Ishikawa (cell line): ENCODE results near the gene CHAF1B.

Experiments used
- CEBPB ChIP-seq: IDR thresholded peaks from 2 replicates; pipeline ENCODE4 v1.6.1; 2012
- CREB1 ChIP-seq: IDR thresholded peaks from 2 replicates; pipeline ENCODE4 v1.6.1; 2012; ENCODE audit warnings: low read depth
- EGR1 ChIP-seq: IDR thresholded peaks from 2 replicates; pipeline ENCODE4 v1.6.1; 2012
- EP300 ChIP-seq: IDR thresholded peaks from 2 replicates; pipeline ENCODE4 v1.6.1; 2012; ENCODE audit warnings: borderline replicate concordance
- FOXM1 ChIP-seq: IDR thresholded peaks from 2 replicates; pipeline ENCODE4 v1.6.1; 2012; ENCODE audit warnings: low read depth, borderline replicate concordance
- MAX ChIP-seq: IDR thresholded peaks from 2 replicates; pipeline ENCODE4 v1.6.1; 2012
- NFIC ChIP-seq: IDR thresholded peaks from 2 replicates; pipeline ENCODE4 v1.6.1; 2012
- RAD21 ChIP-seq: IDR thresholded peaks from 2 replicates; pipeline ENCODE4 v1.6.1; 2012; ENCODE audit warnings: low read depth
- REST ChIP-seq: IDR thresholded peaks from 2 replicates; pipeline ENCODE4 v1.6.1; 2012; ENCODE audit warnings: low read depth, mild to moderate bottlenecking
- TAF1 ChIP-seq: IDR thresholded peaks from 2 replicates; pipeline ENCODE4 v1.6.1; 2012; ENCODE audit warnings: low read depth, mild to moderate bottlenecking
- TCF12 ChIP-seq: IDR thresholded peaks from 2 replicates; pipeline ENCODE4 v1.6.1; 2012; ENCODE audit warnings: low read depth
- TEAD4 ChIP-seq: IDR thresholded peaks from 2 replicates; pipeline ENCODE4 v1.6.1; 2012
- USF1 ChIP-seq: IDR thresholded peaks from 2 replicates; pipeline ENCODE4 v1.6.1; 2012
- YY1 ChIP-seq: IDR thresholded peaks from 2 replicates; pipeline ENCODE4 v1.6.1; 2012; ENCODE audit warnings: low read depth
- ZBTB7A ChIP-seq: IDR thresholded peaks from 2 replicates; pipeline ENCODE4 v1.6.1; 2012; ENCODE audit warnings: low read depth

The CHAF1B gene

GRCh38 chr21:36402339-36402738 lies 17.1 kb downstream of the CHAF1B start:
- TF ChIP-seq RAD21 (no peak), CEBPB (no peak), CREB1 (no peak), MAX (no peak), TAF1 (no peak), USF1 (no peak), EP300 (no peak), NFIC (no peak), TEAD4 (no peak)

GRCh38 chr21:36403713-36404112 lies 18.5 kb downstream of the CHAF1B start:
- no peak for TF ChIP-seq YY1
- no peak for TF ChIP-seq ZBTB7A
- no peak for TF ChIP-seq REST
- no peak for TF ChIP-seq TEAD4
- TF ChIP-seq FOXM1: no peak
- no peak for TF ChIP-seq EGR1
- no peak for TF ChIP-seq EP300
- no peak for TF ChIP-seq NFIC

- no peak for TF ChIP-seq MAX
- TF ChIP-seq TAF1: no peak
- no peak for TF ChIP-seq CEBPB
- no peak for TF ChIP-seq EP300
- no peak for TF ChIP-seq NFIC
- no peak for TF ChIP-seq TCF12
- TF ChIP-seq REST: no peak
- no peak for TF ChIP-seq YY1
- no peak for TF ChIP-seq FOXM1
- TF ChIP-seq USF1: no peak
- no peak for TF ChIP-seq TEAD4
- TF ChIP-seq RAD21: no peak
- TF ChIP-seq EGR1: no peak
- TF ChIP-seq CREB1: no peak
- TF ChIP-seq ZBTB7A: no peak
These were observed 23.4 kb downstream of the CHAF1B start for GRCh38 chr21:36408568-36408967.

- TF ChIP-seq RAD21: no peak
- no peak for TF ChIP-seq TAF1
- TF ChIP-seq TEAD4: no peak
- no peak for TF ChIP-seq USF1
- no peak for TF ChIP-seq CEBPB
- no peak for TF ChIP-seq EP300
- no peak for TF ChIP-seq NFIC
- TF ChIP-seq YY1: no peak
- no peak for TF ChIP-seq CREB1
- no peak for TF ChIP-seq TCF12
- TF ChIP-seq ZBTB7A: no peak
- no peak for TF ChIP-seq REST
- no peak for TF ChIP-seq MAX
These were observed 26.1 kb downstream of the CHAF1B start for GRCh38 chr21:36411301-36411700.
